A673 (cell line): ENCODE data around the gene COQ6. TPM values are rescaled to one million over a fixed set of nuclear protein-coding genes. Genes with fewer than 3 reads are reported as not detected.

Experiments
- BruUV-seq: library from RNA; stranded (reverse); fragments of 400-500 nt; replicated peaks from 2 replicates; lab custom pipeline; 2021; lab: Mats Ljungman, UMichigan
- CTCF ChIA-PET: fragments of 300-600 bp; sonication (Branson Sonifier 250); formaldehyde crosslinking; loops from one replicate; lab custom pipeline; 2022; ENCODE audit warnings: antibody characterized with exemption; lab: Charles Lee
- POLR2A ChIA-PET: fragments of 300-600 bp; sonication (Branson Sonifier 250); formaldehyde crosslinking; loops from one replicate; lab custom pipeline; 2022; ENCODE audit warnings: antibody characterized with exemption; ENCODE audit not compliant: low non-redundant PET; lab: Charles Lee
- DNase-seq: peaks from one replicate; pipeline ENCODE4 v3.0.0-alpha.2; 2015; ENCODE audit warnings: low spot score
- H3K27ac ChIP-seq: fragments of 200-600 bp; sonication (generic); 2 replicates; pipeline ENCODE4 v1.5.1; 2016; ENCODE audit warnings: mixed run types, low read depth, mild to moderate bottlenecking, mixed read lengths, antibody characterized with exemption, low read length; ENCODE audit not compliant: poor library complexity, severe bottlenecking
- H3K27me3 ChIP-seq: fragments of 200-600 bp; sonication (generic); replicated peaks from 2 replicates; pipeline ENCODE4 v1.6.1; 2017; ENCODE audit warnings: mixed run types, low read depth, mild to moderate bottlenecking, mixed read lengths, antibody characterized with exemption, low read length; ENCODE audit not compliant: insufficient read depth, poor library complexity
- H3K36me3 ChIP-seq: fragments of 200-600 bp; sonication (generic); 2 replicates; pipeline ENCODE4 v1.6.1; 2016; ENCODE audit warnings: mixed run types, mild to moderate bottlenecking, mixed read lengths, antibody characterized with exemption, low read length; ENCODE audit not compliant: insufficient read depth, poor library complexity, severe bottlenecking
- H3K4me1 ChIP-seq: fragments of 200-600 bp; sonication (generic); 2 replicates; pipeline ENCODE4 v1.6.1; 2017; ENCODE audit warnings: mixed run types, mild to moderate bottlenecking, mixed read lengths, antibody characterized with exemption, low read length; ENCODE audit not compliant: insufficient read depth, poor library complexity, severe bottlenecking
- H3K4me3 ChIP-seq: fragments of 200-600 bp; sonication (generic); 2 replicates; pipeline ENCODE4 v1.5.1; 2016; ENCODE audit warnings: low read depth, mixed run types, mild to moderate bottlenecking, mixed read lengths, low read length; ENCODE audit not compliant: poor library complexity, severe bottlenecking
- H3K9me3 ChIP-seq: fragments of 200-600 bp; sonication (generic); 2 replicates; pipeline ENCODE4 v1.6.1; 2016; ENCODE audit warnings: mixed run types, low read depth, mild to moderate bottlenecking, mixed read lengths, antibody characterized with exemption, low read length; ENCODE audit not compliant: poor library complexity, severe bottlenecking
- EZH2 ChIP-seq: fragments of 200-600 bp; sonication (generic); IDR thresholded peaks from 2 replicates; pipeline ENCODE4 v1.6.1; 2017; ENCODE audit warnings: borderline replicate concordance, low read depth, mild to moderate bottlenecking, mixed read lengths, antibody characterized with exemption, low read length; ENCODE audit not compliant: poor library complexity, severe bottlenecking
- intact Hi-C: fragments of 100-400 bp; cut with micrococcal nuclease; formaldehyde crosslinking; loops from one replicate; pipeline ENCODE4 v1.10.0; 2022; ENCODE audit not compliant: unreplicated experiment
- total RNA-seq: library from RNA; stranded (reverse); gene quantifications from 2 replicates; pipeline ENCODE4 v1.2.3, GENCODE V29; 2021
- TF ChIP-seq, protein P1 (sequence below): fragments of 300-800, 200-600 bp; sonication (generic); conservative IDR thresholded peaks from 2 replicates; pipeline ENCODE4 v1.5.1; 2017; ENCODE audit warnings: low read depth, mild to moderate bottlenecking, antibody characterized with exemption, low read length, moderate library complexity, mixed read lengths

COQ6 gene
- total RNA-seq, 1 experiment from 2014 or later: 23.7 TPM

DNA sequence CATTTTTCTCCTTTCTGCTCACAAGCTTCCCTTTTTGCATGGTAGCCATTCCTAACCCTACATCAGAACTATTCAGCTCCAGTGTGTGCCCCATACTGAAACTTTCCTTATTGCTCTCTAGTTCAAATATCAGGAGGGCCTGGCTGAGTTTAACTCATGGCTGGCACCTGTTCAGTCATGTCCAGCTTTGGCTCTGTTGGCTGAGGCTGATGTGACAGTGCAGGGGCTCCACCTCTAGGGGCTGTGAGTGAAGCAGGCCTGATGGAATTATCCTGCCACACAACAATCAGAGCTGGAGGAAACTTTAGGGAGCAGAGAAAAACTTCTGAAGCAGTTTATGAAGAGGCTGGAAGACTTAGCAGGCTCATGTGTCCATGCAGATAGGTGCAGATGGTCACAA lies 8.5 kb downstream of the COQ6 start:
- Histone ChIP-seq H3K4me3 (no peak overlapping the region), H3K27me3 (no peaks in the 10 kb centered on the region), H3K9me3 (no peaks in the 10 kb centered on the region), H3K4me1 (no peaks in the 10 kb centered on the region), H3K27ac (no peak overlapping the region), H3K36me3 (peaks cover 52% of the 10 kb centered on the region)
- no peak for TF ChIP-seq EZH2
- TF ChIP-seq, protein P1, sequence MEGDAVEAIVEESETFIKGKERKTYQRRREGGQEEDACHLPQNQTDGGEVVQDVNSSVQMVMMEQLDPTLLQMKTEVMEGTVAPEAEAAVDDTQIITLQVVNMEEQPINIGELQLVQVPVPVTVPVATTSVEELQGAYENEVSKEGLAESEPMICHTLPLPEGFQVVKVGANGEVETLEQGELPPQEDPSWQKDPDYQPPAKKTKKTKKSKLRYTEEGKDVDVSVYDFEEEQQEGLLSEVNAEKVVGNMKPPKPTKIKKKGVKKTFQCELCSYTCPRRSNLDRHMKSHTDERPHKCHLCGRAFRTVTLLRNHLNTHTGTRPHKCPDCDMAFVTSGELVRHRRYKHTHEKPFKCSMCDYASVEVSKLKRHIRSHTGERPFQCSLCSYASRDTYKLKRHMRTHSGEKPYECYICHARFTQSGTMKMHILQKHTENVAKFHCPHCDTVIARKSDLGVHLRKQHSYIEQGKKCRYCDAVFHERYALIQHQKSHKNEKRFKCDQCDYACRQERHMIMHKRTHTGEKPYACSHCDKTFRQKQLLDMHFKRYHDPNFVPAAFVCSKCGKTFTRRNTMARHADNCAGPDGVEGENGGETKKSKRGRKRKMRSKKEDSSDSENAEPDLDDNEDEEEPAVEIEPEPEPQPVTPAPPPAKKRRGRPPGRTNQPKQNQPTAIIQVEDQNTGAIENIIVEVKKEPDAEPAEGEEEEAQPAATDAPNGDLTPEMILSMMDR: no peak
- DNase-seq: no peak
- ChIA-PET CTCF (no interaction called here), POLR2A (no interaction called here)
- intact Hi-C loops: no loop called here
- BruUV-seq: no TSS peak

DNA sequence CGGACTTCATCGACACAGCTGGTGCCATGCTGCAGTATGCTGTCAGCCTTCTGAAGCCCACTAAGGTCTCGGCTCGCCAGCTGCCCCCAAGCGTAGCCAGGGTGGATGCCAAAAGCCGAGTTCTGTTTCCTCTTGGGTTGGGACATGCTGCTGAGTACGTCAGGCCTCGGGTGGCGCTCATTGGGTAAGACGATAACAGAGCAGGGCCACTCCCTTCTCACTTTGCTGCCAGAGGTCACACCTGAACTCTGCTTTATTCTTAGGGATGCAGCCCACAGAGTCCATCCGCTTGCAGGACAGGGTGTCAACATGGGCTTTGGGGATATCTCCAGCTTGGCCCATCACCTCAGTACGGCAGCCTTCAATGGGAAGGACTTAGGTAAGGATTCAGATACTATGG lies 11.1 kb downstream of the COQ6 start:
- H3K9me3 ChIP-seq: no peaks in the 10 kb centered on the region
- intact Hi-C loops: no loop called here
- peaks cover 46% of the 10 kb centered on the region for H3K36me3 ChIP-seq
- no peak overlapping the region for H3K27ac ChIP-seq
- no peak for TF ChIP-seq EZH2
- TF ChIP-seq, protein P1: no peak
- no peak overlapping the region for H3K4me3 ChIP-seq
- no peak for DNase-seq
- no peaks in the 10 kb centered on the region for H3K27me3 ChIP-seq
- ChIA-PET CTCF (no interaction called here), POLR2A (interaction anchor here (0.5 kb wide), 1 partner anchor 54 kb away, joined by 4 read pairs; no protein-coding TSS in a partner anchor)
- peaks cover 4% of the 10 kb centered on the region for H3K4me1 ChIP-seq
- BruUV-seq: no TSS peak

DNA sequence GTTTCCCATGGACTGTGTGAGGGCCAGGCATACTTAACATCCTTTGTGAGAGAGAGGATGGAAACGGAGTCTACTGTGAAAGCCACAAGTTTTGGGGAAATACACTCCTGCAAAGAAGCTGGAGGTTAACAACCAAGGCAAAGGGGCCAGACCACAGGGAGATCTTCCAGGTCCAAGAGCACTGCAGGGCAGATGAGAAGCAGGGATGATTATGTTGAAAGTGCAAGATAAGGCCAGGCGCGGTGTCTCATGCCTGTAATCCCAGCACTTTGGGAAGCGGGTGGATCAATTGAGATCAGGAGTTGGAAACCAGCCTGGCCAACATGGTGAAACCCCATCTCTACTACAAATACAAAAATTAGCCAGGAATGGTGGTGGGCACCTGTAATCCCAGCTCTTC lies 15.1 kb downstream of the COQ6 start:
- ChIA-PET CTCF (no interaction called here), POLR2A (no interaction called here)
- DNase-seq: no peak
- no peaks in the 10 kb centered on the region for H3K27me3 ChIP-seq
- H3K36me3 ChIP-seq: peaks cover 26% of the 10 kb centered on the region
- BruUV-seq: no TSS peak
- H3K27ac ChIP-seq: no peak overlapping the region
- intact Hi-C loops: no loop called here
- peaks cover 4% of the 10 kb centered on the region for H3K4me1 ChIP-seq
- H3K4me3 ChIP-seq: no peak overlapping the region
- no peaks in the 10 kb centered on the region for H3K9me3 ChIP-seq
- no peak for TF ChIP-seq EZH2
- TF ChIP-seq, protein P1: no peak
